K562 (cell line): Measurements from ENCODE around the gene MMP24OS. TPM values are rescaled to one million over a fixed set of nuclear protein-coding genes. Genes with fewer than 3 reads are reported as not detected.
A peak's percentile ranks its signal among the peaks of the same experiment; 100 is the strongest.

ENCODE experiments used
- ARID2 ChIP-seq: fragments of 450-650 bp; IDR thresholded peaks from 2 replicates; pipeline ENCODE4 v1.6.1; 2017; ENCODE audit warnings: antibody characterized with exemption, mild to moderate bottlenecking
- CC2D1A ChIP-seq: fragments of 450-650 bp; IDR thresholded peaks from 2 replicates; pipeline ENCODE4 v1.6.1; 2017; ENCODE audit warnings: mild to moderate bottlenecking
- CREB1 ChIP-seq, 2 experiments: sonication (generic) in 1 of 2; formaldehyde crosslinking in 1 of 2; IDR thresholded peaks; 2 replicates each; pipeline versions ENCODE4 v1.6.1 to v1.8.0; 2012 to 2022; ENCODE audit warnings: inconsistent platforms in 1 of 2, mild to moderate bottlenecking in 1 of 2, missing genetic modification reagents in 1 of 2, moderate library complexity in 1 of 2
- EZH2 ChIP-seq: IDR thresholded peaks from 2 replicates; pipeline ENCODE4 v1.6.1; 2012; ENCODE audit warnings: low read depth, mild to moderate bottlenecking, inconsistent platforms, low read length, borderline replicate concordance
- RB1 ChIP-seq: fragments of 450-650 bp; IDR thresholded peaks from 2 replicates; pipeline ENCODE4 v1.6.1; 2017; ENCODE audit warnings: low read depth, mild to moderate bottlenecking
- RCOR1 ChIP-seq, 2 experiments: IDR thresholded peaks; 2 replicates each; pipeline ENCODE4 v1.6.1; 2012; ENCODE audit warnings: low read depth in 2 of 2, low read length in 2 of 2, borderline replicate concordance in 1 of 2, improper control_type of control experiment in 1 of 2
- SMC3 ChIP-seq: conservative IDR thresholded peaks from 2 replicates; pipeline ENCODE4 v1.6.1; 2011; ENCODE audit warnings: low read depth, low read length, improper control_type of control experiment; ENCODE audit not compliant: insufficient read depth
- STAG1 ChIP-seq: sonication (generic); formaldehyde crosslinking; IDR thresholded peaks from 2 replicates; pipeline ENCODE4 v1.5.0; 2020; ENCODE audit warnings: missing genetic modification reagents, borderline replicate concordance
- TFAP4 ChIP-seq: sonication (generic); formaldehyde crosslinking; IDR thresholded peaks from 2 replicates; pipeline ENCODE4 v1.8.0; 2022; ENCODE audit warnings: missing genetic modification reagents, mild to moderate bottlenecking, moderate library complexity, borderline replicate concordance
- XRCC5 ChIP-seq: fragments of 200-400 bp; formaldehyde crosslinking; IDR thresholded peaks from 2 replicates; pipeline ENCODE4 v1.6.1; 2017; ENCODE audit warnings: low read depth, mild to moderate bottlenecking, low read length
- ZNF384 ChIP-seq: IDR thresholded peaks from 2 replicates; pipeline ENCODE4 v1.6.1; 2012; ENCODE audit warnings: low read depth, low read length, improper control_type of control experiment
- ZNF780A ChIP-seq: fragments of 250-450 bp; sonication (Bioruptor Pico); IDR thresholded peaks from 2 replicates; pipeline ENCODE4 v1.5.0; 2021; ENCODE audit warnings: mild to moderate bottlenecking
- polyA plus RNA-seq, 8 experiments: library from polyadenylated mRNA; depleted of rRNA in 4 of 8; stranded (reverse) in 5 of 8; unstranded in 3 of 8; fragments of >200 nt; fragmentation: Nextera tagmentation in 2 of 8; fragmentation: Illumina TruSeq in 1 of 8; extraction: Ambion mirVana in 2 of 8; extraction: Trizol in 1 of 8; gene quantifications; 2 replicates each; pipeline versions ENCODE4 v1.2.1 to v1.2.3, GENCODE V29; 2011 to 2014; ENCODE audit warnings: inconsistent platforms in 1 of 8, missing spikeins in 1 of 8
- total RNA-seq, 7 experiments: library from RNA; depleted of rRNA in 6 of 7; stranded (reverse); fragments of >200 nt in 6 of 7; fragmentation: Illumina TruSeq in 2 of 7; extraction: Trizol in 2 of 7; gene quantifications; 2 replicates each; pipeline versions ENCODE4 v1.2.1 to v1.2.3, GENCODE V29; 2011 to 2021; ENCODE audit warnings: low replicate concordance in 1 of 7
- TF ChIP-seq, protein P1 (sequence below), 2 experiments: fragments of 450-650 bp; formaldehyde crosslinking in 1 of 2; IDR thresholded peaks; 2 replicates each; pipeline versions ENCODE4 v1.4.0 to v1.6.1; 2014 to 2020; ENCODE audit warnings: mild to moderate bottlenecking in 2 of 2, borderline replicate concordance in 1 of 2, low read depth in 1 of 2
- TF ChIP-seq, protein P2 (sequence below): fragments of 200-800 bp; sonication (Bioruptor generic); IDR thresholded peaks from 2 replicates; pipeline ENCODE4 v1.6.1; 2017; ENCODE audit warnings: missing genetic modification characterization, missing compliant biosample characterization
- TF ChIP-seq, protein P3 (sequence below): fragments of 450-650 bp; IDR thresholded peaks from 2 replicates; pipeline ENCODE4 v1.6.1; 2016

The MMP24OS gene
- total and polyA plus RNA-seq, 9 of the 15 experiments (the other 6 are each of a cell fraction or from before 2014, with no cell fraction given) = 0.92 to 41.5 (median 11.4) TPM

- TF ChIP-seq, protein P1, sequence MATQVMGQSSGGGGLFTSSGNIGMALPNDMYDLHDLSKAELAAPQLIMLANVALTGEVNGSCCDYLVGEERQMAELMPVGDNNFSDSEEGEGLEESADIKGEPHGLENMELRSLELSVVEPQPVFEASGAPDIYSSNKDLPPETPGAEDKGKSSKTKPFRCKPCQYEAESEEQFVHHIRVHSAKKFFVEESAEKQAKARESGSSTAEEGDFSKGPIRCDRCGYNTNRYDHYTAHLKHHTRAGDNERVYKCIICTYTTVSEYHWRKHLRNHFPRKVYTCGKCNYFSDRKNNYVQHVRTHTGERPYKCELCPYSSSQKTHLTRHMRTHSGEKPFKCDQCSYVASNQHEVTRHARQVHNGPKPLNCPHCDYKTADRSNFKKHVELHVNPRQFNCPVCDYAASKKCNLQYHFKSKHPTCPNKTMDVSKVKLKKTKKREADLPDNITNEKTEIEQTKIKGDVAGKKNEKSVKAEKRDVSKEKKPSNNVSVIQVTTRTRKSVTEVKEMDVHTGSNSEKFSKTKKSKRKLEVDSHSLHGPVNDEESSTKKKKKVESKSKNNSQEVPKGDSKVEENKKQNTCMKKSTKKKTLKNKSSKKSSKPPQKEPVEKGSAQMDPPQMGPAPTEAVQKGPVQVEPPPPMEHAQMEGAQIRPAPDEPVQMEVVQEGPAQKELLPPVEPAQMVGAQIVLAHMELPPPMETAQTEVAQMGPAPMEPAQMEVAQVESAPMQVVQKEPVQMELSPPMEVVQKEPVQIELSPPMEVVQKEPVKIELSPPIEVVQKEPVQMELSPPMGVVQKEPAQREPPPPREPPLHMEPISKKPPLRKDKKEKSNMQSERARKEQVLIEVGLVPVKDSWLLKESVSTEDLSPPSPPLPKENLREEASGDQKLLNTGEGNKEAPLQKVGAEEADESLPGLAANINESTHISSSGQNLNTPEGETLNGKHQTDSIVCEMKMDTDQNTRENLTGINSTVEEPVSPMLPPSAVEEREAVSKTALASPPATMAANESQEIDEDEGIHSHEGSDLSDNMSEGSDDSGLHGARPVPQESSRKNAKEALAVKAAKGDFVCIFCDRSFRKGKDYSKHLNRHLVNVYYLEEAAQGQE (IDR thresholded peaks at IDR 0.05; ENCODE audit: borderline replicate concordance) = peak; percentile 80
- TF ChIP-seq, protein P1 (CRISPR knock-in tag; IDR thresholded peaks at IDR 0.05; ENCODE audit: low read depth) = no peak
- TF ChIP-seq, protein P2, sequence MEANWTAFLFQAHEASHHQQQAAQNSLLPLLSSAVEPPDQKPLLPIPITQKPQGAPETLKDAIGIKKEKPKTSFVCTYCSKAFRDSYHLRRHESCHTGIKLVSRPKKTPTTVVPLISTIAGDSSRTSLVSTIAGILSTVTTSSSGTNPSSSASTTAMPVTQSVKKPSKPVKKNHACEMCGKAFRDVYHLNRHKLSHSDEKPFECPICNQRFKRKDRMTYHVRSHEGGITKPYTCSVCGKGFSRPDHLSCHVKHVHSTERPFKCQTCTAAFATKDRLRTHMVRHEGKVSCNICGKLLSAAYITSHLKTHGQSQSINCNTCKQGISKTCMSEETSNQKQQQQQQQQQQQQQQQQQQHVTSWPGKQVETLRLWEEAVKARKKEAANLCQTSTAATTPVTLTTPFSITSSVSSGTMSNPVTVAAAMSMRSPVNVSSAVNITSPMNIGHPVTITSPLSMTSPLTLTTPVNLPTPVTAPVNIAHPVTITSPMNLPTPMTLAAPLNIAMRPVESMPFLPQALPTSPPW (CRISPR knock-in tag) = peak; percentile 50; the same call in 1 of the 2 replicates
- peak; percentile 83 for TF ChIP-seq SMC3
- no peak for TF ChIP-seq CREB1 (IDR thresholded peaks at IDR 0.05)
- peak; percentile 41 for TF ChIP-seq CREB1 (CRISPR knock-in tag; IDR thresholded peaks at IDR 0.05)
- peak; percentile 80 for TF ChIP-seq TFAP4 (CRISPR knock-in tag)
- TF ChIP-seq RB1 = peak; percentile 72
- TF ChIP-seq ZNF384 = peak; percentile 52; the same call in 1 of the 2 replicates
- no peak for TF ChIP-seq EZH2
- TF ChIP-seq XRCC5 = peak; percentile 84; the same call in 1 of the 2 replicates
- TF ChIP-seq ARID2 = peak; percentile 57
- TF ChIP-seq, protein P3, sequence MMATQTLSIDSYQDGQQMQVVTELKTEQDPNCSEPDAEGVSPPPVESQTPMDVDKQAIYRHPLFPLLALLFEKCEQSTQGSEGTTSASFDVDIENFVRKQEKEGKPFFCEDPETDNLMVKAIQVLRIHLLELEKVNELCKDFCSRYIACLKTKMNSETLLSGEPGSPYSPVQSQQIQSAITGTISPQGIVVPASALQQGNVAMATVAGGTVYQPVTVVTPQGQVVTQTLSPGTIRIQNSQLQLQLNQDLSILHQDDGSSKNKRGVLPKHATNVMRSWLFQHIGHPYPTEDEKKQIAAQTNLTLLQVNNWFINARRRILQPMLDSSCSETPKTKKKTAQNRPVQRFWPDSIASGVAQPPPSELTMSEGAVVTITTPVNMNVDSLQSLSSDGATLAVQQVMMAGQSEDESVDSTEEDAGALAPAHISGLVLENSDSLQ = peak; percentile 61
- TF ChIP-seq CC2D1A = peak; percentile 84
- peak; percentile 55; the same call in 1 of the 2 replicates for TF ChIP-seq STAG1 (CRISPR knock-in tag)
- peak in 1 of 2 experiments; percentile 85; a peak in 2 of 4 replicates for TF ChIP-seq RCOR1 (IDR thresholded peaks at IDR 0.05; ENCODE audit: borderline replicate concordance in 1 of 2, low read depth in 2 of 2, low read length in 2 of 2)
- no peak for TF ChIP-seq ZNF780A (CRISPR knock-in tag)
Measured at GRCh38 chr20:35303735-35304491, 26.0 kb upstream of the MMP24OS start (continued).
